Liver (tissue), 9 donors: ENCODE results near the gene PIMREG. TPM values are rescaled to one million over a fixed set of nuclear protein-coding genes. Genes with fewer than 3 reads are reported as not detected.

Source experiments
- DNase-seq: peaks from one replicate; pipeline ENCODE4 v3.0.0-alpha.2; 2017; ENCODE audit warnings: low spot score
- H3K27ac ChIP-seq, 2 donors: one replicate each; pipeline ENCODE4 v1.7.0; 2013; ENCODE audit warnings: inconsistent platforms in 2 of 2, low read length in 2 of 2, control low read depth in 1 of 2, low read depth in 1 of 2, mild to moderate bottlenecking in 1 of 2
- H3K27me3 ChIP-seq, 4 donors: one replicate each; pipeline versions ENCODE4 v1.6.1 to v1.7.0; 2013; ENCODE audit warnings: low read length in 3 of 4, inconsistent platforms in 1 of 4, mild to moderate bottlenecking in 1 of 4, moderate library complexity in 1 of 4; ENCODE audit not compliant: control insufficient read depth in 4 of 4, insufficient read depth in 4 of 4
- H3K36me3 ChIP-seq, 4 donors: one replicate each; pipeline versions ENCODE4 v1.6.1 to v1.7.0; 2013; ENCODE audit warnings: low read length in 3 of 4, mild to moderate bottlenecking in 3 of 4, low read depth in 1 of 4, moderate library complexity in 1 of 4; ENCODE audit not compliant: control insufficient read depth in 4 of 4, insufficient read depth in 3 of 4
- H3K4me1 ChIP-seq, 4 donors: one replicate each; pipeline versions ENCODE4 v1.6.1 to v1.7.0; 2013; ENCODE audit warnings: low read length in 3 of 4, mild to moderate bottlenecking in 3 of 4, moderate library complexity in 1 of 4; ENCODE audit not compliant: control insufficient read depth in 4 of 4, insufficient read depth in 4 of 4
- H3K4me3 ChIP-seq, 3 donors: one replicate each; pipeline versions ENCODE4 v1.6.1 to v1.7.0; 2013; ENCODE audit warnings: low read length in 3 of 3, control low read depth in 1 of 3, low read depth in 1 of 3, mild to moderate bottlenecking in 1 of 3
- H3K9ac ChIP-seq, 2 donors: one replicate each; pipeline ENCODE4 v1.7.0; 2013; ENCODE audit warnings: low read length in 2 of 2, mild to moderate bottlenecking in 2 of 2, moderate library complexity in 2 of 2, control low read depth in 1 of 2, low read depth in 1 of 2
- H3K9me3 ChIP-seq, 4 donors: one replicate each; pipeline versions ENCODE4 v1.6.1 to v1.7.0; 2013; ENCODE audit warnings: low read length in 3 of 4; ENCODE audit not compliant: control insufficient read depth in 4 of 4
- ATF3 ChIP-seq: IDR thresholded peaks from 2 replicates; pipeline ENCODE4 v1.6.1; 2016; ENCODE audit warnings: antibody characterized with exemption
- EGR1 ChIP-seq, 2 donors: IDR thresholded peaks; 2 replicates each; pipeline ENCODE4 v1.6.1; 2016 to 2018; ENCODE audit warnings: antibody characterized with exemption in 2 of 2, low read depth in 2 of 2
- FOXA1 ChIP-seq: IDR thresholded peaks from 2 replicates; pipeline ENCODE4 v1.6.1; 2016; ENCODE audit warnings: antibody characterized with exemption
- FOXA2 ChIP-seq: IDR thresholded peaks from 2 replicates; pipeline ENCODE4 v1.6.1; 2016; ENCODE audit warnings: antibody characterized with exemption
- GABPA ChIP-seq, 2 donors: IDR thresholded peaks in 1 of 2; conservative IDR thresholded peaks in 1 of 2; 2 replicates each; pipeline ENCODE4 v1.6.1; 2016; ENCODE audit warnings: antibody characterized with exemption in 2 of 2, mild to moderate bottlenecking in 1 of 2, moderate library complexity in 1 of 2
- HNF4A ChIP-seq, 2 donors: conservative IDR thresholded peaks; 2 replicates each; pipeline ENCODE4 v1.6.1; 2016; ENCODE audit warnings: antibody characterized with exemption in 2 of 2, mild to moderate bottlenecking in 2 of 2
- HNF4G ChIP-seq: IDR thresholded peaks from 2 replicates; pipeline ENCODE4 v1.6.1; 2016; ENCODE audit warnings: antibody characterized with exemption
- JUND ChIP-seq, 2 donors: IDR thresholded peaks; 2 replicates each; pipeline ENCODE4 v1.6.1; 2016; ENCODE audit warnings: antibody characterized with exemption in 2 of 2
- MAX ChIP-seq: IDR thresholded peaks from 2 replicates; pipeline ENCODE4 v1.6.1; 2016; ENCODE audit warnings: antibody characterized with exemption
- RAD21 ChIP-seq, 2 donors: IDR thresholded peaks; 2 replicates each; pipeline ENCODE4 v1.6.1; 2016; ENCODE audit warnings: antibody characterized with exemption in 2 of 2, mild to moderate bottlenecking in 2 of 2
- REST ChIP-seq: IDR thresholded peaks from 2 replicates; pipeline ENCODE4 v1.6.1; 2016; ENCODE audit warnings: antibody characterized with exemption, mild to moderate bottlenecking
- RXRA ChIP-seq, 2 donors: IDR thresholded peaks; 2 replicates each; pipeline ENCODE4 v1.6.1; 2017 to 2018; ENCODE audit warnings: antibody characterized with exemption in 2 of 2, mild to moderate bottlenecking in 1 of 2
- YY1 ChIP-seq: IDR thresholded peaks from 2 replicates; pipeline ENCODE4 v1.6.1; 2016; ENCODE audit warnings: antibody characterized with exemption, mild to moderate bottlenecking
- ZBTB33 ChIP-seq: IDR thresholded peaks from 2 replicates; pipeline ENCODE4 v1.6.1; 2016; ENCODE audit warnings: antibody characterized with exemption
- WGBS: extraction: QIAGEN DNeasy Blood & Tissue Kit; methylation state at CpG from one replicate; pipeline ENCODE4 v1.1.7; 2013; 5-methylcytosine and 5-hydroxymethylcytosine counted together
- polyA plus RNA-seq, 2 donors: library from polyadenylated mRNA; stranded (reverse) in 1 of 2; unstranded in 1 of 2; fragments of 200-250 nt in 1 of 2; fragments of >200 nt in 1 of 2; fragmentation: Nextera tagmentation in 1 of 2; extraction: Ambion mirVana in 1 of 2; gene quantifications; one replicate each; pipeline versions ENCODE4 v1.2.1 to v1.2.3, GENCODE V29; 2013 to 2015
- total RNA-seq, 2 donors: library from RNA; depleted of rRNA; stranded (reverse); fragments of >200 nt; gene quantifications; one replicate each; pipeline ENCODE4 v1.2.3, GENCODE V29; 2014
- donor health status: healthy.
- donor health status: healthy.
- donor health status: healthy.
- donor health status: healthy.
- donor health status: healthy.

The PIMREG gene
- total and polyA plus RNA-seq, 4 donors = 0.10 to 5.2 (median 0.75) TPM; not detected in 1

- TF ChIP-seq ZBTB33 = no peak
- TF ChIP-seq JUND (IDR thresholded peaks at IDR 0.05) = no peak
- TF ChIP-seq RAD21 (IDR thresholded peaks at IDR 0.05) = no peak
- TF ChIP-seq FOXA1 = no peak
- no peak for TF ChIP-seq EGR1 (IDR thresholded peaks at IDR 0.05; ENCODE audit: low read depth in 2 of 2)
- TF ChIP-seq MAX = no peak
Observed at GRCh38 chr17:6477831-6478383, 33.7 kb downstream of the PIMREG start (continued).

- H3K9ac ChIP-seq = no peak overlapping the region
- no peak overlapping the region for H3K27ac ChIP-seq
- no peak for TF ChIP-seq REST
- TF ChIP-seq ZBTB33 = no peak
- TF ChIP-seq FOXA2 = no peak
- TF ChIP-seq HNF4G = no peak
- no peak for TF ChIP-seq RXRA (IDR thresholded peaks at IDR 0.05)
- TF ChIP-seq YY1 = no peak
- no peak for TF ChIP-seq GABPA (IDR thresholded peaks at IDR 0.05 in 1 of 2, conservative IDR thresholded peaks at IDR 0.05 in 1 of 2)
- TF ChIP-seq ATF3 = no peak
- TF ChIP-seq MAX = no peak
- no peak for TF ChIP-seq HNF4A (conservative IDR thresholded peaks at IDR 0.05)
- no peak overlapping the region for H3K4me3 ChIP-seq
- no peaks in the 10 kb centered on the region for H3K9me3 ChIP-seq
- WGBS = 94% methylated on average over 11 of the region's 11 CpGs
- H3K4me1 ChIP-seq = no peaks in the 10 kb centered on the region
- H3K36me3 ChIP-seq = no peaks in the 10 kb centered on the region
- DNase-seq = no peak
- H3K27me3 ChIP-seq = no peaks in the 10 kb centered on the region
Observed at GRCh38 chr17:6478486-6478885, 34.2 kb downstream of the PIMREG start.
